ENCODE measurements around the gene WNT3. TPM values are rescaled to one million over a fixed set of nuclear protein-coding genes. Genes with fewer than 3 reads are reported as not detected.
"Not testable (repeated sequence)": the region's sequence is repeated elsewhere in the genome, so short reads cannot be mapped to it uniquely, and the experiment has no call there.

WNT3 gene
- total and polyA plus RNA-seq, 2 experiments from 2014 or later: 2.1 to 3.0 TPM

GRCh38 chr17:46841561-46842379 is 23.3 kb upstream of the WNT3 start:
- WGBS, 2 experiments (ENCODE audit: low coverage in 1 of 2, low lambda C conversion rate in 2 of 2, missing lambda C conversion rate in 2 of 2): 14 to 24% methylated on average over 24 to 29 of the region's 43 CpGs
- H3K27me3 ChIP-seq (replicated peaks; ENCODE audit: insufficient read depth): peaks cover 22% of the 10 kb centered on the region
- peak overlapping the region; percentile 66 for H2AFZ ChIP-seq
- no peaks in the 10 kb centered on the region for H3F3A ChIP-seq (ENCODE audit: insufficient read depth)
- H3K9me2 ChIP-seq (ENCODE audit: insufficient read depth): no peaks in the 10 kb centered on the region
- no peak overlapping the region for H3K9ac ChIP-seq
- peak; percentile 58 for DNase-seq
- H3K9me3 ChIP-seq (ENCODE audit: low read depth): no peaks in the 10 kb centered on the region
- in situ Hi-C loops (cut with MboI): loop anchor here (10.0 kb wide), 1 partner anchor 93 kb away; no protein-coding TSS in a partner anchor
- no peaks in the 10 kb centered on the region for H3K36me3 ChIP-seq (ENCODE audit: low read depth)
- no peak overlapping the region for H3K27ac ChIP-seq
- peak overlapping the region; percentile 68 for H3K4me3 ChIP-seq
- peak overlapping the region; percentile 83 for H3K4me2 ChIP-seq (ENCODE audit: unreplicated experiment)
- TF ChIP-seq EZH2 (IDR thresholded peaks at IDR 0.05; ENCODE audit: insufficient read depth, poor library complexity, severe bottlenecking) (no peak), EZH2phosphoT487 (IDR thresholded peaks at IDR 0.05; ENCODE audit: insufficient read depth, low read depth) (no peak)
- no peaks in the 10 kb centered on the region for H3K79me2 ChIP-seq (ENCODE audit: insufficient read depth)
- no peaks in the 10 kb centered on the region for H3K4me1 ChIP-seq (ENCODE audit: insufficient read depth)
- H4K20me1 ChIP-seq (ENCODE audit: insufficient read depth): no peaks in the 10 kb centered on the region

- WGBS, 2 experiments (ENCODE audit: low coverage in 1 of 2, low lambda C conversion rate in 2 of 2, missing lambda C conversion rate in 2 of 2): 58 to 63% methylated on average over 3 of the region's 3 CpGs
- not testable (repeated sequence) for H2AFZ ChIP-seq
- in situ Hi-C loops (cut with MboI): loop anchor here (10.0 kb wide), 1 partner anchor 94 kb away; no protein-coding TSS in a partner anchor
Observed at GRCh38 chr17:46840596-46840995, 22.1 kb upstream of the WNT3 start.

DNA sequence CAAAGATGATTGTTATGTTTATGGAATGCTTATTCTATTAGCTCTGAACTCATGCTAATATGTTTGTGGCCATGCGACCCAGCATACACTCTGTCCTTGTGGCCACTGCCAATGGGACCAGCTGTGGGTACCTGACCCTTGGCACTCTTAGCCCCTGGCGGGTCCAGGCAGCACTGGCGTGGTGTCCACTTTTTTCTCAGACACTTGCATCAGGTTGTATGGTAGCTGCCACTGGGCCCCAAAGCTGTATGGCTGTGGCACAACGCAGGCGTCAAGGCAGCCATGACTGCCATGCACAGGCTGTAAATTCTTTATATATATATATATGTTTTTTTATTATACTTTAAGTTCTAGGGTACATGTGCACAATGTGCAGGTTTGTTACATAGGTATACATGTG is 20.7 kb upstream of the WNT3 start:
- Histone ChIP-seq H3K9me2 (ENCODE audit: insufficient read depth) (no peaks in the 10 kb centered on the region), H3K27ac (no peak overlapping the region), H3K4me3 (no peak overlapping the region), H4K20me1 (ENCODE audit: insufficient read depth) (no peaks in the 10 kb centered on the region), H3K9ac (no peak overlapping the region), H3K79me2 (ENCODE audit: insufficient read depth) (no peaks in the 10 kb centered on the region), H2AFZ (no peak overlapping the region), H3K9me3 (ENCODE audit: low read depth) (no peaks in the 10 kb centered on the region), H3K27me3 (replicated peaks; ENCODE audit: insufficient read depth) (peaks cover 13% of the 10 kb centered on the region), H3K4me1 (ENCODE audit: insufficient read depth) (no peaks in the 10 kb centered on the region), H3K36me3 (ENCODE audit: low read depth) (no peaks in the 10 kb centered on the region), H3F3A (ENCODE audit: insufficient read depth) (no peaks in the 10 kb centered on the region), H3K4me2 (ENCODE audit: unreplicated experiment) (no peak overlapping the region)
- 84 to 87% methylated on average over 5 of the region's 5 CpGs for WGBS, 2 experiments (ENCODE audit: low coverage in 1 of 2, low lambda C conversion rate in 2 of 2, missing lambda C conversion rate in 2 of 2)
- no peak for DNase-seq
- in situ Hi-C loops (cut with MboI): no loop called here
- TF ChIP-seq EZH2phosphoT487 (IDR thresholded peaks at IDR 0.05; ENCODE audit: insufficient read depth, low read depth): no peak
- no peak for TF ChIP-seq EZH2 (IDR thresholded peaks at IDR 0.05; ENCODE audit: insufficient read depth, poor library complexity, severe bottlenecking)

More at GRCh38 chr17:46840596-46840995, 22.1 kb upstream of the WNT3 start:
- H3K27me3 ChIP-seq (replicated peaks; ENCODE audit: insufficient read depth): peaks cover 16% of the 10 kb centered on the region
- H3K36me3 ChIP-seq (ENCODE audit: low read depth); H3K9ac ChIP-seq; DNase-seq; H3K9me2 ChIP-seq (ENCODE audit: insufficient read depth); H3F3A ChIP-seq (ENCODE audit: insufficient read depth); H3K27ac ChIP-seq; H3K4me1 ChIP-seq (ENCODE audit: insufficient read depth); H3K9me3 ChIP-seq (ENCODE audit: low read depth); H3K4me3 ChIP-seq; H3K4me2 ChIP-seq (ENCODE audit: unreplicated experiment); H4K20me1 ChIP-seq (ENCODE audit: insufficient read depth); H3K79me2 ChIP-seq (ENCODE audit: insufficient read depth): not testable (repeated sequence)

DNA sequence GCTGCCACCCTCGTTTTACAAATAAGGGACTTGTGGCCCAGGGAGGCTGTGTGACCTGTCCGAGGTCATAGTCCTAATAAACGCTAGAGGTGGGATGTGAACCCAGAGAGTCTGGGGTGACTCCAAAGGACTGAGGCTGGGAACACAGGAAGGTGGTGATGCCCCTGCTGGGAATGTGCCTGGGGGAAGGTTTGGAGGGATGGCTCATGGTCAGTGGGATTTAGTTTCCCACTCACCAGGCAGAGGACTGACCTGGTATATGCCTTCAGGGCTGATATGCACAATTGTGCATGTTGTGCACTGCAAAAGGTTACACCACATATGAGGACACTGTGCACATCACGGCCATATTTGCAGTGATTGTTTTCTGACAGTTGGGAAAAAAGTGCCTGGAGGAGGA is 19.0 kb upstream of the WNT3 start:
- in situ Hi-C loops (cut with MboI): no loop called here

More for the DNA sequence above, 19.0 kb upstream of the WNT3 start:
- Histone ChIP-seq H3K27me3 (replicated peaks; ENCODE audit: insufficient read depth) (peaks cover 11% of the 10 kb centered on the region), H4K20me1 (ENCODE audit: insufficient read depth) (no peaks in the 10 kb centered on the region), H3K9me2 (ENCODE audit: insufficient read depth) (no peaks in the 10 kb centered on the region), H3K4me2 (ENCODE audit: unreplicated experiment) (no peak overlapping the region), H3K4me3 (no peak overlapping the region), H3F3A (ENCODE audit: insufficient read depth) (peaks cover 13% of the 10 kb centered on the region), H3K9me3 (ENCODE audit: low read depth) (no peaks in the 10 kb centered on the region), H3K79me2 (ENCODE audit: insufficient read depth) (no peaks in the 10 kb centered on the region), H3K4me1 (ENCODE audit: insufficient read depth) (peaks cover 12% of the 10 kb centered on the region), H3K27ac (no peak overlapping the region), H2AFZ (no peak overlapping the region), H3K36me3 (ENCODE audit: low read depth) (no peaks in the 10 kb centered on the region), H3K9ac (no peak overlapping the region)
- TF ChIP-seq EZH2 (IDR thresholded peaks at IDR 0.05; ENCODE audit: insufficient read depth, poor library complexity, severe bottlenecking) (no peak), EZH2phosphoT487 (IDR thresholded peaks at IDR 0.05; ENCODE audit: insufficient read depth, low read depth) (no peak)
- DNase-seq: no peak
- 51 to 61% methylated on average over 4 of the region's 4 CpGs for WGBS, 2 experiments (ENCODE audit: low coverage in 1 of 2, low lambda C conversion rate in 2 of 2, missing lambda C conversion rate in 2 of 2)
